H1 (cell line): ENCODE results near the gene ECSIT. TPM values are rescaled to one million over a fixed set of nuclear protein-coding genes. Genes with fewer than 3 reads are reported as not detected.

Experiments used
- CHD7 ChIP-seq: fragments of 300-600 bp; sonication (generic); IDR thresholded peaks from 2 replicates; pipeline ENCODE4 v1.7.1; 2012; ENCODE audit warnings: low read length, moderate library complexity, mild to moderate bottlenecking, inconsistent platforms; ENCODE audit not compliant: insufficient replicate concordance
- CTBP2 ChIP-seq: IDR thresholded peaks from 2 replicates; pipeline ENCODE4 v1.7.0; 2011; ENCODE audit warnings: borderline replicate concordance, mild to moderate bottlenecking, moderate library complexity, mixed read lengths, low read length; ENCODE audit not compliant: insufficient read depth, insufficient read length
- EGR1 ChIP-seq: IDR thresholded peaks from 2 replicates; pipeline ENCODE4 v1.6.1; 2011; ENCODE audit warnings: low read depth, low read length, borderline replicate concordance
- JUN ChIP-seq: IDR thresholded peaks from 2 replicates; pipeline ENCODE4 v1.6.1; 2011; ENCODE audit warnings: low read depth, mild to moderate bottlenecking, improper control_type of control experiment, low read length
- MAX ChIP-seq: IDR thresholded peaks from 2 replicates; pipeline ENCODE4 v1.6.1; 2012; ENCODE audit warnings: inconsistent platforms
- NANOG ChIP-seq: IDR thresholded peaks from 2 replicates; pipeline ENCODE4 v1.6.1; 2011; ENCODE audit warnings: low read length, low read depth, mild to moderate bottlenecking, inconsistent platforms; ENCODE audit not compliant: insufficient read depth, poor library complexity, severe bottlenecking
- POU5F1 ChIP-seq: IDR thresholded peaks from 2 replicates; pipeline ENCODE4 v1.6.1; 2011; ENCODE audit warnings: low read depth, mild to moderate bottlenecking, low read length, moderate library complexity
- RFX5 ChIP-seq: IDR thresholded peaks from 2 replicates; pipeline ENCODE4 v1.6.1; 2011; ENCODE audit warnings: low read depth, low read length, improper control_type of control experiment, borderline replicate concordance
- SAP30 ChIP-seq: fragments of 300-600 bp; sonication (generic); IDR thresholded peaks from 2 replicates; pipeline ENCODE4 v1.7.1; 2012; ENCODE audit warnings: low read length, moderate library complexity, mild to moderate bottlenecking, inconsistent platforms; ENCODE audit not compliant: insufficient read depth, insufficient replicate concordance
- SIRT6 ChIP-seq: IDR thresholded peaks from one replicate; pipeline ENCODE4 v1.7.1; 2012; ENCODE audit warnings: low read length, inconsistent platforms
- SIX5 ChIP-seq: IDR thresholded peaks from 2 replicates; pipeline ENCODE4 v1.6.1; 2011; ENCODE audit warnings: mild to moderate bottlenecking, low read depth, low read length
- ZNF274 ChIP-seq: IDR thresholded peaks from 2 replicates; pipeline ENCODE4 v1.7.0; 2012; ENCODE audit warnings: low read length, borderline replicate concordance; ENCODE audit errors: extremely low read depth
- polyA plus RNA-seq, 7 experiments: library from polyadenylated mRNA; depleted of rRNA in 3 of 7; stranded (reverse) in 5 of 7; unstranded in 2 of 7; fragments of >200 nt in 5 of 7; fragments of 200-250 nt in 2 of 7; gene quantifications; 1 replicate in 5 of 7; 2 replicates in 1 of 7; 4 replicates in 1 of 7; pipeline versions ENCODE4 v1.2.1 to v1.2.3, GENCODE V29; 2011 to 2013; ENCODE audit warnings: missing spikeins in 2 of 7, mixed read lengths in 2 of 7
- total RNA-seq: library from RNA; stranded (reverse); fragmentation: NEBNext Ultra II Directional; extraction: Animal tissue kit (Norgen Biotek cat#: 25700); gene quantifications from 2 replicates; pipeline ENCODE4 v1.2.1, GENCODE V29; 2021

The ECSIT gene
- total and polyA plus RNA-seq, 2 of the 8 experiments (the other 6 are each of a cell fraction or from before 2014, with no cell fraction given): 55.7 to 74.1 TPM

- no peak for TF ChIP-seq CHD7
- TF ChIP-seq ZNF274: no peak
- TF ChIP-seq NANOG: no peak
- no peak for TF ChIP-seq SIRT6
- TF ChIP-seq CTBP2: no peak
- no peak for TF ChIP-seq EGR1
- no peak for TF ChIP-seq SIX5
- TF ChIP-seq POU5F1: no peak
- TF ChIP-seq SAP30: no peak
- no peak for TF ChIP-seq JUN
- no peak for TF ChIP-seq MAX
- no peak for TF ChIP-seq RFX5
Measured at GRCh38 chr19:11461453-11461852, 67.5 kb downstream of the ECSIT start (continued).
